ENCODE results near the gene BAD. TPM values are rescaled to one million over a fixed set of nuclear protein-coding genes. Genes with fewer than 3 reads are reported as not detected.

BAD gene
- total RNA-seq, 1 experiment from 2014 or later: 34.7 TPM

GRCh38 chr11:64316672-64317324, 32.3 kb upstream of the BAD start (continued):
- TF ChIP-seq ZNF532 (CRISPR knock-in tag; IDR thresholded peaks at IDR 0.05; ENCODE audit: borderline replicate concordance): no peak
- no peak for TF ChIP-seq FOXK1 (CRISPR knock-in tag; IDR thresholded peaks at IDR 0.05)
- no peak for TF ChIP-seq ARID4B (CRISPR knock-in tag; IDR thresholded peaks at IDR 0.05; ENCODE audit: borderline replicate concordance)
- no peak for TF ChIP-seq CREB1 (CRISPR knock-in tag; IDR thresholded peaks at IDR 0.05)
- no peak for TF ChIP-seq ZMAT4 (CRISPR knock-in tag; IDR thresholded peaks at IDR 0.05)
- TF ChIP-seq CDX4 (CRISPR knock-in tag; IDR thresholded peaks at IDR 0.05; ENCODE audit: borderline replicate concordance): no peak
- TF ChIP-seq ELF4 (CRISPR knock-in tag; IDR thresholded peaks at IDR 0.05; ENCODE audit: low read depth): no peak
- TF ChIP-seq ZNF671 (CRISPR knock-in tag; IDR thresholded peaks at IDR 0.05): peak; percentile 37; the same call in 1 of the 2 replicates
- no peak for TF ChIP-seq RORB (CRISPR knock-in tag; IDR thresholded peaks at IDR 0.05)
- TF ChIP-seq AR (CRISPR knock-in tag; IDR thresholded peaks at IDR 0.05): no peak
- 0 out of 2 replicates have a peak, but pooled peaks have one; percentile 0 for TF ChIP-seq FOXP1 (CRISPR knock-in tag; IDR thresholded peaks at IDR 0.05; ENCODE audit: borderline replicate concordance)
- no peak for TF ChIP-seq USF2 (CRISPR knock-in tag; IDR thresholded peaks at IDR 0.05)
- TF ChIP-seq GRHL2 (CRISPR knock-in tag; IDR thresholded peaks at IDR 0.05; ENCODE audit: insufficient replicate concordance, severe bottlenecking): no peak
- TF ChIP-seq TCF7 (CRISPR knock-in tag; IDR thresholded peaks at IDR 0.05; ENCODE audit: low read depth): no peak
- no peak for TF ChIP-seq TEAD4 (CRISPR knock-in tag; IDR thresholded peaks at IDR 0.05)
- no peak for TF ChIP-seq ZBTB43 (CRISPR knock-in tag; IDR thresholded peaks at IDR 0.05)
- TF ChIP-seq PRRX2 (CRISPR knock-in tag; IDR thresholded peaks at IDR 0.05): no peak
